Umbilical cord (tissue), 2 donors: ENCODE measurements around the gene RPH3AL. TPM values are rescaled to one million over a fixed set of nuclear protein-coding genes. Genes with fewer than 3 reads are reported as not detected.
"Not testable (repeated sequence)": the region's sequence is repeated elsewhere in the genome, so short reads cannot be mapped to it uniquely, and the experiment has no call there.

Source experiments
- DNase-seq: peaks from one replicate; pipeline ENCODE4 v3.0.0-alpha.2; 2015; ENCODE audit warnings: low spot score
- total RNA-seq: library from RNA; depleted of rRNA; stranded (reverse); fragments of >200 nt; gene quantifications from one replicate; pipeline ENCODE4 v1.2.3, GENCODE V29; 2014; ENCODE audit warnings: low replicate concordance; ENCODE audit not compliant: insufficient read depth

The RPH3AL gene
- total RNA-seq, 1 donor from 2014 or later = 46.5 TPM

- DNase-seq = no peak
Measured at GRCh38 chr17:282912-283882, 69.4 kb downstream of the RPH3AL start.

DNA sequence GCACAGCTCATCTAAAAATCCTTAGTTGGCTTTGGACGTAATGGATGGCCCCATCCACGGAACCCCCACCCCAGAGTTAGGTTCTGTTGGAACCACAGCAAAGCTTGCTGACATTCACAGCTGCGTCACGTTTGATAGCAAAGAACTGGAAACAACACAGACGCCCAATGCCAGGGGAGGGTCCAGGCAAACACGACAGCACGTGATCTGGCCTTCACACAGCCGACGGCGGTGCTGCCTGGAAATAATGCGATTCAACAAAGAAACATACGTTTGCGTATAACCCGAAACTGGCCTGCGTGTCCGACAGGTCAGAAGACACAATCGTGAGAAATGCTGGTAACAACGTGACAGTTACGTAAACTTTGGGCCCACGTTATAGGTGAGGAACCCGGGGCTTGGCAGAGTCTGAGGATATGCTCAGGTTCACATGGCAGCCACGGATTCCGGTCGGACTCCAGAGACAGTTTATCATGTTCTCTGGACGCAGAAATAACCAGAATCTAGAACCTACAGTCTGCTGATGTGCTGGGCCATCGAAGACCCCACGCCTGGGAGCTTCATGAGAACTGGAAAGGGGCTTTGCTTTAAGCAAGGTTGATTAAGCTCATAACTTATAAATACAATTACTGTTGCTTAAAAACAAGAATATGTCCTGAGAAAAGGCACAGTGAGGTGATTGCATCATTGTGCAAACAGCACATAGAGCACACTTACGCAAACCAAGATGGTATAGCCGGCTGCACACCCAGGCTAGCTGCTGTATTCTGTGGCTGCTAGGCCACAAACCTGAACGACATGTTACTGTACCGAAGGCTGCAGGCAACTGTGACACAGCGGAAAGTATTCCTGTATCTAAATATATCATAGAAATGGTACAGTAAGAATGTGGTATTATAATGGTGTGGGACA lies 70.4 kb downstream of the RPH3AL start:
- no peak for DNase-seq

DNA sequence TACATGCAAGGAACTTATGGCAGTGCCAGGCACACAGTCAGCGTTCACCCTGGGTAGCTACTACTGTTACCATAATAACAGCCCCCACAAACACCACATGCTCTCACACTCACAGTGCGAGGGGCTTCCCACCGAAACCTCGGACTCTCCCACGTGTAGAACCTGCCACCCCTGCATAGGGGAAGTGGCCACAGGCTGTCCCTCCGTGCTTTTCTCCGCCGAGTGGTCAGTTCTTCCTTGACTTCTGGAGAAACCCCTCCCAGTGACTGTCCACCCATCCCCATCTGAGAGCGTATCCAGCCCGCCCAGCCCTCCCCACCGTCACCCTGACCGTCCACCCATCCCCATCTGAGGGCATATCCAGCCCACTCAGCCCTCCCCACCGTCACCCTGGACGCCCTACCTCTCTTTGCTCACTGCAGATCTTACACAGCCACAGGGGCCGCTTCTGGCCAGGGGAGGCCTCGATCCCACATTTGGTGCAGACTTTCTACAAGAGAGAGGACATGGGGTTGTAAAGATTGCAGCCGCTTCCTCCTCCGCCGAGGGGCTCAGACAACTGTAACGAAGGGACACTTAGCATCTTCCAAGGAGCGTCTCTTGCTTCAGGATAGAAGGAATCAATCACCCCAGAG lies 71.1 kb downstream of the RPH3AL start:
- no peak for DNase-seq

DNA sequence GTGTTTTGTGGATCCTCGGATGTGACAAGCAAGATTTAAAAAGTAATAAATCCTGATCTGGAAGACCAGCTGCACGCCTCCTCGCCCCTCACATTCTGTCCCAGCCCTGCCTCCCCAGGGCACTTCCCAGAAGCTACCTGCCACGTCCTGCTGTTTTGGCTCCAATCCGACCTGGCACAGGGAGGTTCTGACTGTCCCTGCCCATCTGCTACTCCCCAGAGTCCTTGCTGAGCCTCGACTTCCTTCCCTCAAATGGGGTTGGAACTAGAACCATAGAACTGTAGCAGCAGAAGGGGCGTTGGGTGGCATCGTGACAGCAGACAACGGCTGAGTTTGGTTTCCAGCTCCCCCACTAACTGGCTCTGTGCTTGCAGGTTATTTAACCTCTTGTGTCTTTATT lies 71.7 kb downstream of the RPH3AL start:
- no peak for DNase-seq

- DNase-seq = no peak
Measured at GRCh38 chr17:280216-280615, 72.4 kb downstream of the RPH3AL start.

- peak; percentile 51 for DNase-seq
Measured at GRCh38 chr17:279776-280175, 72.8 kb downstream of the RPH3AL start.

GRCh38 chr17:279331-279730 lies 73.3 kb downstream of the RPH3AL start:
- peak; percentile 95 for DNase-seq

GRCh38 chr17:278676-279059 lies 73.9 kb downstream of the RPH3AL start:
- DNase-seq = peak; percentile 72

GRCh38 chr17:278055-278675 lies 74.4 kb downstream of the RPH3AL start:
- no peak for DNase-seq

DNA sequence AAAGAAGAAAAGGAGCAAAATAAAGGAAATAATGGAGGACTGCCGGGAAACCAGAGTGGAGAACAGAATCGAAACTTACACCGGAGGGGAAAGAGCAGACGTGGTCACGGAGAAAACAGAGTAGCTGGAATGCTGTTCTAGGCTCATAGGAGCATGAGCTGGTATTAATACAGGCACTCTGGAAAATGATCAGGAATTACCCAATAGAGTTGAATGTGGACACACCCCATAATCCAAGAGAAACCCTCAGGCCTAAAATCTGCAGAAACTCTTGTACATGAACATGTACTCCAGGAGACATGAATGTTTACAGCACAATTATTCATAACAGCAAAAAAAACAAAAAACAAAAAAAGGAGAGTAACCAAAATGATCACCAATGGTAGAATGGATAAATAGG lies 77.7 kb downstream of the RPH3AL start:
- DNase-seq = no peak

DNA sequence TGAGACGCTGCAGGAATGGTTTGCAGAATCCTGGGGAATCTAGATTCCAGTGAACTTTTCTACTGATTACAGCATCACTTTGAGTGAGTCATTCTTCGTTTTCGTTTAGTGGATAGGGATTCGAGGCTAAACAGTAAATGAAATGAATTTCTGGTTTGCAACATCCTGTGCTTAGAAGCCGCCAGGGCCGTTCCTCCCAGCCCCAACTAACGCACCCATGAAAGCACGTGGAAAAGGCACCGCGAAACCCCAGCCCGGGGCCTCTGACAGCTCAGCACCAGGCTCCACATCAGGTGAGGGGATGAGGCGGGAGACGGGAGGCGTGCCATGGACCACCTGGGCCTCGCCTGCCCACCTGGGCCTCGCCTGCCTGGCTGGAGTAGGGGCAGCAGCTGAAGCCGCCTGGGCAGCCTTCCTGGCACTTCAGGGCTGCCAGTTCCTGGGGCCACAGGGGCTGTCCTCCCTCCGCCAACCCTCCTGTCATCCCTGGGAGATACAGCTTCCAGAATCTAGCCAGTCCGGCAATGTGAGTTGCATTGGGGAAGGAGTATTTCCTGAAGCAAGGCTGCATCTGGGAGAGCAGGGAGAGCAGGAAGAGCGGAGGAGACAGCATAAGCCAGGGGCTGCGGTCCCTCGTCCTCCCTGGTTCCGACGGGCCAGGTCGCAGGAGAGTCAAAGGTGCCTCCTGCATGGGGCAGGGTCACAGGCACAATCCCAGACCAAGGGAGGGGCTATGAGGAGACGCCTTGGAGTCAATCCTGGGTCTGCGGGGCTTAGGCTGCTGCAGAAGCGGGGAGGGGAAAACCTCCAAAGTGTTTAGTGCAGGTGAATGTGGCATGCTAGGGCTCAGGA lies 78.4 kb downstream of the RPH3AL start:
- DNase-seq = no peak

GRCh38 chr17:272856-273255 lies 79.8 kb downstream of the RPH3AL start:
- DNase-seq = not testable (repeated sequence)

- DNase-seq = not testable (repeated sequence)
Measured at GRCh38 chr17:271928-272623, 80.5 kb downstream of the RPH3AL start.

DNA sequence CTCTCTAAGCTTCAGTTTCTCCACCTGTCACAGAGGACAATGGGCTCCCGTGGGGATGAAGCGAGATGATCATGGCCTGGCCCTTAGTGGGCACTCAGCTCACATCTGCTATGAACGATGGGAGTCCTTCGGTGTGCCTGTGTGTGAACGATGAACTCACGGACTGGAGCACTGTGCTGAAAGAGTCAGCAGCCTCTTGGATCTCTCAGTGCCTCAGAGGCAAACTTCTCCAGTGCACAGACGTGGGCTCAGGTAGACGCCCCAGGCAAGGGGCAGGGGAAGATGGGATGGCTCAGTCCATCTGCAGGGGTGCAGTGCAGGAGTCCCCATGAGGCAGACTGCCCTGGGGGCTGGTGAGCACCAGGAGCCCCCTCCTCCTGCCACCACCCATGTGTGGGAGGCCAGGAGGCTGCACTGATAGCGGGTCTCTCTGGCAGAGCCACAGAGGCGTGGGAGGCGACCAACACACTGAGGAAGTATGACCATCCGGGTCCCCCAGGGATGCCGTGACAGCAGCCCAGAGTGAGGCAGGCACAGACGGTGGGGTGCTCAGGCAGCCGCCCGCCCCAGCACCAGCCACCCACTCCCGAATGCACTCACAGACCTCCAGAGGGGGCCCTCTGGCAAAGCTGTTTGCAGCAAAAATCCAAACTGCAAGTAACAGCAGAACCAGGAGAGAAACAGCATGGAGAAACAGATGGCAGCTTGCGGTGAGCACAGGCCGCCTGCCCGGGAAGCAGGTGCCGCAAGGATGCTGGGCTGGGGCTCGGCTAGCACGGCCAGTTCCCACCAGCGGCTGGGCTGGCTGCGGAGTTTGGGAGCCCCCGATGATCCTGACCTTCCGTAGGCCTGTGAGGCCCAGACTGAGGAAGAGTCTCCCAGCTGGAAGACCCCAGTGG lies 82.7 kb downstream of the RPH3AL start:
- DNase-seq = no peak

DNA sequence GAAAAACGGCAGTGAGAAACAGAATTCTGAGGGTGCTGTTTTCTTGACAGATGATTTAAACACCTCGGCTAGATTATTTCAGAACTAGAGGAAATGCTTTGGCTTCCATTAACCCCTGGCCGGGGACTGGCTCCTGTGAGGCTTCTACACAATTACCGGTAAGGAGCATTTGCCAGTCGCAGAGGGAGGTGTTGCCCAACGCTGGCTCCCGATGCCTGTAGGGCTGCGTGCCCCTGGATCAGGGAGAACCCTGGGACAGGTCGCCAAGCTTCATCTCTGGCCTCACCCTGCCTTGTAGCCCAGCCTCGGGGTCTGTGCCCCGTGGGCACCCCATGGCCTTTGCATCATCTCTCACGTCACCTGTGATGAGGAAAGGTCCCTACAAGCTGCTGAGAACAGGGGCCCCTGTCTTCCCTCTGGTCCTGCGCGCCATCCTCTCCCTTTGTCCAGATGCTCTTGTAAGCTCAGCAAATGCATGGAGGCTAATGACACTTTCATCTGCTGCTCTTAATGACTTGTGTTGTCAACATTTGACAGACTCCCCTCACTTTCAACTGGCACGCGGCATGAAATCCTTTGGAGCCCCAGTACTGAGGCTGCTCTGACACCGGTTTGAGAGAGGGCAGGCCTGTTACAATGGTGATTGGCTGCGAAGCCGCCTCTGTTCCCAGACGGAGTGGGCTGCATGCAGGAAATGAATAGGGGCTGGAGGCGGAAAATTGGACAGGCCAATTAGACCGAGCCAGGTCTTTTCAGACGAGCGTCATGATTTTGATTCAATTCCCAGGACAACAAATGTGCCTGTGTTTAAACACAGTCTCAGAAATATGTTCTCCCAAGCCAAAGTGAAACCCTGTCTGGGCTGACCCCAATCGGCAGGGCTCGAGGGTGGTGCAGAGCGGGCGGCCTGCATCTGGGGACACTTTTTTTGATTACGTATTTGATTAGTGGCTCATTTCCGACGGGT lies 85.6 kb downstream of the RPH3AL start:
- peak; percentile 8 for DNase-seq

- DNase-seq = no peak
Measured at GRCh38 chr17:266219-266618, 86.4 kb downstream of the RPH3AL start.

- DNase-seq = no peak
Measured at GRCh38 chr17:265718-266117, 86.9 kb downstream of the RPH3AL start.

GRCh38 chr17:263773-264172 lies 88.8 kb downstream of the RPH3AL start:
- no peak for DNase-seq
